ENCODE measurements around the gene GSTA5.
"Not testable (repeated sequence)": the region's sequence is repeated elsewhere in the genome, so short reads cannot be mapped to it uniquely, and the experiment has no call there.

Gene GSTA5

DNA sequence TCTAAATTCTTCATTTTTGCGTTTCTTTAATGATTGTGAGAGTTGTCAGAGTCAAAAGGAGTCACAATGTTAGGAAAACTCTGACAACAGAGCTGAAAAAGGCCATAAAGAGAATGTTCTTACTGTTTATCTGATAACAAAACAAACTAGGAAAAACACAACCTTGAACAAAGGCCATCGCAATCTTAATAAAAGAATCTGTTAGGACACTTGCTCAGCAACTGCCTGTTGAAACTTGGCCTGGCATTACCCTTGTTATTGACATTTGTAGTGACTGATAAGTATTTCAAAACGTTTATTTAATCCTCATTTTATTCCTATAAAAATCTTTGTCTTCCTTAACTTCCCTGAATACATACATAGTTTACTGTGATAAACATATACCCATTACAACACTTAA is 52.7 kb downstream of the GSTA5 start:
- Mint-ChIP-seq H3K27ac (peak overlapping the region in 2 of 3 experiments; percentile 39 to 80), H3K4me1 (no peaks in the 10 kb centered on the region), H3K27me3 (ENCODE audit: low read depth) (no peaks in the 10 kb centered on the region), H3K9me3 (peaks cover 3% of the 10 kb centered on the region), H3K36me3 (ENCODE audit: low read depth) (peaks cover 5% of the 10 kb centered on the region), H3K4me3 (no peak overlapping the region)
- TF ChIP-seq, protein P1, sequence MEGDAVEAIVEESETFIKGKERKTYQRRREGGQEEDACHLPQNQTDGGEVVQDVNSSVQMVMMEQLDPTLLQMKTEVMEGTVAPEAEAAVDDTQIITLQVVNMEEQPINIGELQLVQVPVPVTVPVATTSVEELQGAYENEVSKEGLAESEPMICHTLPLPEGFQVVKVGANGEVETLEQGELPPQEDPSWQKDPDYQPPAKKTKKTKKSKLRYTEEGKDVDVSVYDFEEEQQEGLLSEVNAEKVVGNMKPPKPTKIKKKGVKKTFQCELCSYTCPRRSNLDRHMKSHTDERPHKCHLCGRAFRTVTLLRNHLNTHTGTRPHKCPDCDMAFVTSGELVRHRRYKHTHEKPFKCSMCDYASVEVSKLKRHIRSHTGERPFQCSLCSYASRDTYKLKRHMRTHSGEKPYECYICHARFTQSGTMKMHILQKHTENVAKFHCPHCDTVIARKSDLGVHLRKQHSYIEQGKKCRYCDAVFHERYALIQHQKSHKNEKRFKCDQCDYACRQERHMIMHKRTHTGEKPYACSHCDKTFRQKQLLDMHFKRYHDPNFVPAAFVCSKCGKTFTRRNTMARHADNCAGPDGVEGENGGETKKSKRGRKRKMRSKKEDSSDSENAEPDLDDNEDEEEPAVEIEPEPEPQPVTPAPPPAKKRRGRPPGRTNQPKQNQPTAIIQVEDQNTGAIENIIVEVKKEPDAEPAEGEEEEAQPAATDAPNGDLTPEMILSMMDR (IDR thresholded peaks at IDR 0.05; ENCODE audit: unreplicated experiment in 3 of 3) = no peak

DNA sequence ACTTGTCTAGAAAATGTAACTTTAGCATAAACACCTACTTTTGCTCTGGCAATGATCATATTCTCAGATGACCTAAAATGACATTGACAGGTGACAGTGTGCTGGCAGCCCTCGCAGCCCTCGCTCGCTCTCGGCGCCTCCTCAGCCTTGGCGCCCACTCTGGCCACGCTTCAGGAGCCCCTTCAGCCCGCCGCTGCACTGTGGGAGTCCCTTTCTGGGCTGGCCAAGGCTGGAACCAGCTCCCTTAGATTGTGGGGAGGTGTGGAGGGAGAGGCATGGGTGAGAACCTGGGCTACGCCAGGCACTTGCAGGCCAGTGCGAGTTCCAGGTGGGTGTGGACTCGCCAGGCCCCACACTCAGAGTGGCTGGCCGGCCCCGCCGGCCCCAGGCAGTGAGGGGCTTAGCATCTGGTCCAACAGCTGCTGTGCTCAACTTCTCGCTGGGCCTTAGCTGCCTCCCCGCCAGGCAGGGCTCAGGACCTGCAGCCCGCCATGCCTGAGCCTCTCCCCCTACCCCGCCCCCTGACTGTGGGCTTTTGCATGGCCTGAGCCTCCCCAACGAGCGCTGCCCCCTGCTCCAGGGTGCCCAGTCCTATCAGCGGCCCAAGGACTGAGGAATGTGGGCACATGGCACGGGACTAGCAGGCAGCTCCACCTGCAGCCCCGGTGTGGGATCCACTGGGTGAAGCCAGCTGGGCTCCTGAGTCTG is 54.2 kb downstream of the GSTA5 start:
- no peak overlapping the region for H3K4me3 Mint-ChIP-seq

DNA sequence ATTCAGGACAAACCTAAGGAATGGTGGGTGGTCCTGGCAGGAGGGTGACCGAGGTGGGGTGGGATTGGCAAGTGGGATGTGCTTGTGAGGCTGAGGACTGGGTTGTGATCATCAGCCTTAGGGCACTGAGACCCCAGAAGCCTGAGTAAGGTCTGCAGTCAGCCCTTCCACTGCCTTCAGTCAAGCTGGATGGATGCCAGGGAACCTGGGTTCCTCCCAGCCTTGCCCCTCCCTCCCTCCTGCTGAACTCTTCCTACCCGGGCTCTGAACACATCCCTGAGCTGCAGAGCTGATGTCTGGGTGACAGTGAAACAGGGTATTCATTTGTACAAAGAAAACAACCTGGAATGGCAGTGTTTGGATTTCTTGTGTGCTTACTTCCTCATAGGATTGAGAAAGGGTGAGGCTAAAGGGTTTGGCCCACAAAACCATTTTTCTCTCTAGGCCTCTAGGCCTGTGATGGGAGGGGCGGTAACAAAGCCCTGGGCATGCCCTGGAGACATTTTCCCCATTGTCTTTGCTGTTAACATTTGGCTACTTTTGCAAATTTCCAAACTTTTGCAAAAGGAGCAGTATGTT is 57.8 kb downstream of the GSTA5 start:
- H3K4me1 Mint-ChIP-seq; H3K36me3 Mint-ChIP-seq (ENCODE audit: low read depth); H3K27ac Mint-ChIP-seq; H3K4me3 Mint-ChIP-seq; H3K9me3 Mint-ChIP-seq; H3K27me3 Mint-ChIP-seq (ENCODE audit: low read depth): not testable (repeated sequence)

More for the DNA sequence above, 54.2 kb downstream of the GSTA5 start:
- H3K4me1 Mint-ChIP-seq = no peaks in the 10 kb centered on the region
- no peak overlapping the region for H3K27ac Mint-ChIP-seq
- TF ChIP-seq, protein P1 (IDR thresholded peaks at IDR 0.05; ENCODE audit: unreplicated experiment in 3 of 3) = no peak
- no peaks in the 10 kb centered on the region for H3K9me3 Mint-ChIP-seq
- no peaks in the 10 kb centered on the region for H3K27me3 Mint-ChIP-seq (ENCODE audit: low read depth)
- H3K36me3 Mint-ChIP-seq (ENCODE audit: low read depth) = no peaks in the 10 kb centered on the region

DNA sequence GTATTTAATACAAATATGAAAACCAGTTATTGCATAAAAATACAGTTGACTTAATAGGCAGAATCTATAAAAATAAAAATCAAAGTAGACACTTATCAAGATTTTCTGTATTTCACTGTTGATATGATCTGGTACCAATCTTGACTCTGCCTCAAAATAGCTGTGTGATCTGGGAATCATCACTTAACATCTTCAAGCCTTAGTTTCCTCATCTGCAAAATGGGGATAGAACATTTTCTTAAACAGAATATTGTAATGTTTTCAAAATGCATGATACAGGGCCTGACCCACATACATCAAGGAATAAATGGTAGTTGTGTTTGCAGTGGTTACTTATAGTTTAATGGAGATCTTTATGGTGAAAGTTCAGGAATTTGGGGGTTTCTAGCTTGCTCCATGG is 58.4 kb downstream of the GSTA5 start:
- not testable (repeated sequence) for H3K27me3 Mint-ChIP-seq (ENCODE audit: low read depth); H3K4me1 Mint-ChIP-seq; H3K36me3 Mint-ChIP-seq (ENCODE audit: low read depth); H3K9me3 Mint-ChIP-seq; H3K4me3 Mint-ChIP-seq; H3K27ac Mint-ChIP-seq
